Mesendoderm (in vitro differentiated cells): ENCODE results near the gene ARMC9.
A peak's percentile ranks its signal among the peaks of the same experiment; 100 is the strongest.

Source experiments
- DNase-seq: peaks from one replicate; pipeline ENCODE4 v3.0.0; 2013
- H2AK5ac ChIP-seq: 2 replicates; pipeline ENCODE4 v1.6.1; 2013; ENCODE audit warnings: low read length, inconsistent platforms
- H2BK120ac ChIP-seq: 2 replicates; pipeline ENCODE4 v1.6.1; 2013; ENCODE audit warnings: low read depth, mild to moderate bottlenecking, low read length, moderate library complexity, mixed read lengths
- H2BK15ac ChIP-seq: replicated peaks from 2 replicates; pipeline ENCODE4 v1.6.1; 2013; ENCODE audit warnings: low read depth, mild to moderate bottlenecking, moderate library complexity
- H2BK5ac ChIP-seq: 2 replicates; pipeline ENCODE4 v1.6.1; 2013; ENCODE audit warnings: low read length, inconsistent platforms
- H3K18ac ChIP-seq: 2 replicates; pipeline ENCODE4 v1.6.1; 2013; ENCODE audit warnings: mild to moderate bottlenecking, low read length, mixed read lengths
- H3K23ac ChIP-seq: one replicate; pipeline ENCODE4 v1.6.1; 2013; ENCODE audit warnings: low read length
- H3K27ac ChIP-seq: 2 replicates; pipeline ENCODE4 v1.5.1; 2013; ENCODE audit warnings: low read depth, mild to moderate bottlenecking, inconsistent platforms, low read length, moderate library complexity
- H3K27me3 ChIP-seq: 2 replicates; pipeline ENCODE4 v1.6.1; 2013; ENCODE audit warnings: low read length, control low read depth, mild to moderate bottlenecking, inconsistent platforms; ENCODE audit not compliant: insufficient read depth, poor library complexity
- H3K36me3 ChIP-seq: 2 replicates; pipeline ENCODE4 v1.6.1; 2013; ENCODE audit warnings: low read length, inconsistent platforms; ENCODE audit not compliant: control insufficient read depth, insufficient read depth
- H3K4ac ChIP-seq: one replicate; pipeline ENCODE4 v1.6.1; 2013; ENCODE audit warnings: low read depth, mild to moderate bottlenecking, low read length, moderate library complexity
- H3K4me1 ChIP-seq: 2 replicates; pipeline ENCODE4 v1.6.1; 2013; ENCODE audit warnings: low read depth, low read length, inconsistent platforms; ENCODE audit not compliant: control insufficient read depth
- H3K4me2 ChIP-seq: 2 replicates; pipeline ENCODE4 v1.6.1; 2013; ENCODE audit warnings: low read length
- H3K4me3 ChIP-seq: 2 replicates; pipeline ENCODE4 v1.5.1; 2013; ENCODE audit warnings: mild to moderate bottlenecking, low read length
- H3K56ac ChIP-seq: one replicate; pipeline ENCODE4 v1.6.1; 2013; ENCODE audit warnings: low read length
- H3K79me1 ChIP-seq: 2 replicates; pipeline ENCODE4 v1.6.1; 2013; ENCODE audit warnings: low read length, inconsistent platforms
- H3K79me2 ChIP-seq: 2 replicates; pipeline ENCODE4 v1.6.1; 2013; ENCODE audit warnings: mild to moderate bottlenecking, low read length; ENCODE audit not compliant: control insufficient read depth, insufficient read depth
- H3K9ac ChIP-seq: 2 replicates; pipeline ENCODE4 v1.6.1; 2013; ENCODE audit warnings: low read length, inconsistent platforms
- H4K5ac ChIP-seq: one replicate; pipeline ENCODE4 v1.6.1; 2013; ENCODE audit warnings: low read length
- H4K8ac ChIP-seq: one replicate; pipeline ENCODE4 v1.6.1; 2013; ENCODE audit warnings: low read depth, mild to moderate bottlenecking, control low read depth, low read length, moderate library complexity
- WGBS: extraction: QIAGEN DNeasy Blood & Tissue Kit; methylation state at CpG from one replicate; pipeline ENCODE4 v1.1.7; 2013; ENCODE audit warnings: low lambda C conversion rate, missing lambda C conversion rate; ENCODE audit not compliant: insufficient coverage; ENCODE audit errors: extremely low coverage; 5-methylcytosine and 5-hydroxymethylcytosine counted together

Gene ARMC9

GRCh38 chr2:231336700-231337099 is 138.3 kb downstream of the ARMC9 start:
- H2BK5ac ChIP-seq: no peak overlapping the region
- H3K56ac ChIP-seq: peak overlapping the region; percentile 65
- peaks cover 2% of the 10 kb centered on the region for H3K4me1 ChIP-seq
- DNase-seq: no peak
- H4K8ac ChIP-seq: no peak overlapping the region
- H4K5ac ChIP-seq: no peak overlapping the region
- no peak overlapping the region for H2BK15ac ChIP-seq
- no peaks in the 10 kb centered on the region for H3K79me2 ChIP-seq
- WGBS: no CpG with 5 or more reads among the region's 5 CpGs
- H3K9ac ChIP-seq: no peak overlapping the region
- H3K27me3 ChIP-seq: no peaks in the 10 kb centered on the region
- H3K36me3 ChIP-seq: no peaks in the 10 kb centered on the region
- H2BK120ac ChIP-seq: no peak overlapping the region
- H3K23ac ChIP-seq: no peak overlapping the region
- no peak overlapping the region for H3K4me2 ChIP-seq
- no peak overlapping the region for H3K4ac ChIP-seq
- H3K27ac ChIP-seq: no peak overlapping the region
- H2AK5ac ChIP-seq: no peak overlapping the region
- no peak overlapping the region for H3K4me3 ChIP-seq
- peak overlapping the region; percentile 2 for H3K18ac ChIP-seq
- no peaks in the 10 kb centered on the region for H3K79me1 ChIP-seq

- Histone ChIP-seq H4K5ac (no peak overlapping the region), H3K27ac (no peak overlapping the region), H2BK120ac (no peak overlapping the region), H3K9ac (no peak overlapping the region), H4K8ac (no peak overlapping the region), H2BK15ac (no peak overlapping the region), H3K56ac (peak overlapping the region; percentile 22), H3K36me3 (no peaks in the 10 kb centered on the region), H3K79me2 (no peaks in the 10 kb centered on the region), H3K23ac (no peak overlapping the region), H3K4me1 (peaks cover 2% of the 10 kb centered on the region), H3K4me3 (no peak overlapping the region), H3K4ac (peak overlapping the region; percentile 26), H2BK5ac (no peak overlapping the region), H3K18ac (no peak overlapping the region), H3K27me3 (no peaks in the 10 kb centered on the region), H2AK5ac (no peak overlapping the region), H3K79me1 (no peaks in the 10 kb centered on the region), H3K4me2 (no peak overlapping the region)
- peak; percentile 93 for DNase-seq
- WGBS: no CpG with 5 or more reads among the region's 18 CpGs
Measured at GRCh38 chr2:231337807-231338759, 139.7 kb downstream of the ARMC9 start.

GRCh38 chr2:231339316-231339715 is 140.9 kb downstream of the ARMC9 start:
- Histone ChIP-seq H3K4me3 (no peak overlapping the region), H3K18ac (no peak overlapping the region), H3K4ac (no peak overlapping the region), H4K8ac (no peak overlapping the region), H2BK120ac (no peak overlapping the region), H3K27me3 (no peaks in the 10 kb centered on the region), H4K5ac (no peak overlapping the region), H3K79me1 (no peaks in the 10 kb centered on the region), H3K79me2 (no peaks in the 10 kb centered on the region), H3K27ac (no peak overlapping the region), H3K9ac (no peak overlapping the region), H2BK5ac (no peak overlapping the region), H3K36me3 (no peaks in the 10 kb centered on the region), H2BK15ac (no peak overlapping the region), H3K4me2 (no peak overlapping the region), H3K4me1 (peaks cover 2% of the 10 kb centered on the region), H2AK5ac (no peak overlapping the region), H3K23ac (no peak overlapping the region), H3K56ac (no peak overlapping the region)
- no peak for DNase-seq
- no CpG with 5 or more reads among the region's 4 CpGs for WGBS

GRCh38 chr2:231341100-231341499 is 142.7 kb downstream of the ARMC9 start:
- no peak overlapping the region for H2BK5ac ChIP-seq
- H3K79me1 ChIP-seq: no peaks in the 10 kb centered on the region
- no peaks in the 10 kb centered on the region for H3K79me2 ChIP-seq
- no peak overlapping the region for H2BK15ac ChIP-seq
- H3K4me2 ChIP-seq: no peak overlapping the region
- no CpG with 5 or more reads among the region's 2 CpGs for WGBS
- DNase-seq: no peak
- no peak overlapping the region for H4K5ac ChIP-seq
- no peak overlapping the region for H2AK5ac ChIP-seq
- no peak overlapping the region for H4K8ac ChIP-seq
- no peak overlapping the region for H3K18ac ChIP-seq
- no peak overlapping the region for H3K27ac ChIP-seq
- H3K27me3 ChIP-seq: no peaks in the 10 kb centered on the region
- no peak overlapping the region for H3K9ac ChIP-seq
- H3K4me3 ChIP-seq: no peak overlapping the region
- H3K4ac ChIP-seq: no peak overlapping the region
- no peaks in the 10 kb centered on the region for H3K4me1 ChIP-seq
- H3K56ac ChIP-seq: no peak overlapping the region
- no peak overlapping the region for H3K23ac ChIP-seq
- no peaks in the 10 kb centered on the region for H3K36me3 ChIP-seq
- no peak overlapping the region for H2BK120ac ChIP-seq

- Histone ChIP-seq H3K23ac (no peak overlapping the region), H3K56ac (no peak overlapping the region), H3K79me2 (no peaks in the 10 kb centered on the region), H3K4me2 (no peak overlapping the region), H4K8ac (no peak overlapping the region), H3K9ac (no peak overlapping the region), H3K4ac (no peak overlapping the region), H3K18ac (no peak overlapping the region), H3K79me1 (no peaks in the 10 kb centered on the region), H2BK5ac (no peak overlapping the region), H3K27me3 (no peaks in the 10 kb centered on the region), H3K4me1 (no peaks in the 10 kb centered on the region), H3K36me3 (no peaks in the 10 kb centered on the region), H2BK120ac (no peak overlapping the region), H2AK5ac (no peak overlapping the region), H3K4me3 (no peak overlapping the region), H3K27ac (no peak overlapping the region), H4K5ac (no peak overlapping the region), H2BK15ac (no peak overlapping the region)
- DNase-seq: no peak
- WGBS: no CpG with 5 or more reads among the region's 14 CpGs
Measured at GRCh38 chr2:231342061-231342711, 143.8 kb downstream of the ARMC9 start.
